ENCODE results near the gene PIK3AP1.

GRCh38 chr10:96667401-96667800 is 52.9 kb downstream of the PIK3AP1 start:
- no peak for TF ChIP-seq CTCF (IDR thresholded peaks at IDR 0.05)
- no peak for TF ChIP-seq POLR2A (IDR thresholded peaks at IDR 0.05)

Measured in prostate gland (tissue), 2 donors.